ENCODE data around the gene RNASEH2A. TPM values are rescaled to one million over a fixed set of nuclear protein-coding genes. Genes with fewer than 3 reads are reported as not detected.

The RNASEH2A gene
- total RNA-seq, 1 experiment from 2014 or later: 79.5 TPM

GRCh38 chr19:12828494-12828893 lies 22.1 kb downstream of the RNASEH2A start:
- no peaks in the 10 kb centered on the region for H4K20me1 ChIP-seq (ENCODE audit: control insufficient read depth, insufficient read depth, insufficient read length)
- H2AFZ ChIP-seq (ENCODE audit: low read length): no peak overlapping the region
- Mint-ChIP-seq H3K36me3 (ENCODE audit: insufficient read depth in 1 of 3, low read depth in 3 of 3) (peaks cover 0 to 2% (median 0%) of the 10 kb centered on the region in 3 experiments; a peak in 3 of 7 replicates), H3K4me1 (peaks cover 22 to 35% of the 10 kb centered on the region in 2 experiments), H3K9me3 (no peaks in the 10 kb centered on the region), H3K4me3 (peak overlapping the region; percentile 43 to 72; a peak in 4 of 5 replicates), H3K27ac (no peak overlapping the region), H3K27me3 (ENCODE audit: low read depth) (peaks cover 23% of the 10 kb centered on the region)
- peak overlapping the region; percentile 75 for H3K4me2 ChIP-seq (ENCODE audit: insufficient read depth, insufficient read length, low read length)
- no peaks in the 10 kb centered on the region for H3K9me3 ChIP-seq (ENCODE audit: control insufficient read depth, low read depth, low read length)
- H2BK20ac ChIP-seq (ENCODE audit: low read depth, low read length, poor library complexity, severe bottlenecking): no peak overlapping the region
- H3T11ph ChIP-seq (ENCODE audit: low read length): no peak overlapping the region
- no peaks in the 10 kb centered on the region for H3K27me3 ChIP-seq (ENCODE audit: insufficient read depth, low read length)
- H3K23me2 ChIP-seq (ENCODE audit: insufficient read length, low read depth, low read length, poor library complexity, severe bottlenecking): peaks cover 10% of the 10 kb centered on the region
- H2BK15ac ChIP-seq (ENCODE audit: low read depth, low read length): no peak overlapping the region
- H3K79me2 ChIP-seq (ENCODE audit: insufficient read depth, low read length): no peaks in the 10 kb centered on the region
- no peak overlapping the region for H4K91ac ChIP-seq (ENCODE audit: insufficient read length, low read depth, low read length)
- no peak overlapping the region for H4K5ac ChIP-seq (ENCODE audit: insufficient read length, low read depth, low read length)
- H3K9ac ChIP-seq (ENCODE audit: extremely low read depth, insufficient read length, low read length): no peak overlapping the region
- no peak overlapping the region for H2AK5ac ChIP-seq (ENCODE audit: insufficient read length, low read length)
- H2BK12ac ChIP-seq (ENCODE audit: insufficient read length, low read depth, low read length): no peak overlapping the region
- no peak overlapping the region; the same call in 1 of the 2 replicates for H3K14ac ChIP-seq (ENCODE audit: insufficient read depth, low read length)
- H2BK120ac ChIP-seq (ENCODE audit: low read depth, low read length, poor library complexity, severe bottlenecking): no peak overlapping the region
- no peak overlapping the region for H3K18ac ChIP-seq (ENCODE audit: insufficient read length, low read depth, low read length)
- peaks cover 2% of the 10 kb centered on the region; the same call in 1 of the 2 replicates for H3K4me1 ChIP-seq (ENCODE audit: insufficient read depth, low read length)
- no peak overlapping the region for H2BK5ac ChIP-seq (ENCODE audit: insufficient read length, low read length)
- H3K4ac ChIP-seq (ENCODE audit: low read depth, low read length): no peak overlapping the region
- H4K8ac ChIP-seq (replicated peaks; ENCODE audit: insufficient read length, low read depth, low read length): no peak overlapping the region
- WGBS (ENCODE audit: extremely low coverage, insufficient read length, low lambda C conversion rate): no CpG with 5 or more reads among the region's 23 CpGs
- no peak overlapping the region for H3K27ac ChIP-seq (ENCODE audit: insufficient read length, low read depth, low read length)
- H3K23ac ChIP-seq (ENCODE audit: insufficient read length, low read depth, low read length): no peak overlapping the region
- DNase-seq: peak; percentile 89
- no peak overlapping the region for H3K56ac ChIP-seq (ENCODE audit: insufficient read length, low read depth, low read length)
- TF ChIP-seq CTCF (conservative IDR thresholded peaks at IDR 0.05): no peak
- H3K79me1 ChIP-seq (ENCODE audit: insufficient read depth, low read depth, low read length, poor library complexity, severe bottlenecking): no peaks in the 10 kb centered on the region
